ENCODE results near the gene PRSS36.
"Not testable (repeated sequence)": the region's sequence is repeated elsewhere in the genome, so short reads cannot be mapped to it uniquely, and the experiment has no call there.

The PRSS36 gene

GRCh38 chr16:31149894-31150890 is at the start of gene PRSS36:
TSS of gene PRSS36 (minus strand) at chr16:31150066. CDS start at chr16:31150035, 31 bp downstream.
- in situ Hi-C loops (cut with MboI; ENCODE audit: low sequenced_read_pairs): no loop called here

GRCh38 chr16:31199430-31200041 is 49.7 kb upstream of the PRSS36 start:
- in situ Hi-C loops (cut with MboI; ENCODE audit: low sequenced_read_pairs): no loop called here

- in situ Hi-C loops (cut with MboI; ENCODE audit: low sequenced_read_pairs): no loop called here
Measured at GRCh38 chr16:31198207-31198882, 48.5 kb upstream of the PRSS36 start.

- in situ Hi-C loops (cut with MboI; ENCODE audit: low sequenced_read_pairs): no loop called here
Measured at GRCh38 chr16:31196324-31197088, 46.6 kb upstream of the PRSS36 start.

GRCh38 chr16:31195861-31196260 is 46.0 kb upstream of the PRSS36 start:
- in situ Hi-C loops (cut with MboI; ENCODE audit: low sequenced_read_pairs): not testable (repeated sequence)

GRCh38 chr16:31194898-31195297 is 45.0 kb upstream of the PRSS36 start:
- in situ Hi-C loops (cut with MboI; ENCODE audit: low sequenced_read_pairs): no loop called here

GRCh38 chr16:31193874-31194273 is 44.0 kb upstream of the PRSS36 start:
- in situ Hi-C loops (cut with MboI; ENCODE audit: low sequenced_read_pairs): no loop called here

- in situ Hi-C loops (cut with MboI; ENCODE audit: low sequenced_read_pairs): no loop called here
Measured at GRCh38 chr16:31192856-31193642, 43.2 kb upstream of the PRSS36 start.

- in situ Hi-C loops (cut with MboI; ENCODE audit: low sequenced_read_pairs): no loop called here
Measured at GRCh38 chr16:31191697-31192428, 42.0 kb upstream of the PRSS36 start.

- in situ Hi-C loops (cut with MboI; ENCODE audit: low sequenced_read_pairs): no loop called here
Measured at GRCh38 chr16:31190818-31191444, 41.1 kb upstream of the PRSS36 start.

- in situ Hi-C loops (cut with MboI; ENCODE audit: low sequenced_read_pairs): no loop called here
Measured at GRCh38 chr16:31190061-31190460, 40.2 kb upstream of the PRSS36 start.

GRCh38 chr16:31189412-31189778 is 39.5 kb upstream of the PRSS36 start:
- in situ Hi-C loops (cut with MboI; ENCODE audit: low sequenced_read_pairs): no loop called here

- in situ Hi-C loops (cut with MboI; ENCODE audit: low sequenced_read_pairs): no loop called here
Measured at GRCh38 chr16:31188450-31189411, 38.9 kb upstream of the PRSS36 start.

GRCh38 chr16:31187808-31188189 is 37.9 kb upstream of the PRSS36 start:
- in situ Hi-C loops (cut with MboI; ENCODE audit: low sequenced_read_pairs): no loop called here

- in situ Hi-C loops (cut with MboI; ENCODE audit: low sequenced_read_pairs): no loop called here
Measured at GRCh38 chr16:31186930-31187807, 37.3 kb upstream of the PRSS36 start.

GRCh38 chr16:31186176-31186575 is 36.3 kb upstream of the PRSS36 start:
- in situ Hi-C loops (cut with MboI; ENCODE audit: low sequenced_read_pairs): no loop called here

GRCh38 chr16:31185339-31185738 is 35.5 kb upstream of the PRSS36 start:
- in situ Hi-C loops (cut with MboI; ENCODE audit: low sequenced_read_pairs): no loop called here
